IPS DF 4.7 (cell line): ENCODE measurements around the gene SOBP.
"Not testable (repeated sequence)": the region's sequence is repeated elsewhere in the genome, so short reads cannot be mapped to it uniquely, and the experiment has no call there.

Experiments
- DNase-seq: peaks from one replicate; pipeline ENCODE4 v3.0.0-alpha.2; 2013; ENCODE audit warnings: low spot score; ENCODE audit errors: extremely low read depth

SOBP gene

GRCh38 chr6:107488174-107488874 is 1.6 kb upstream of the SOBP start:
- no peak for DNase-seq

GRCh38 chr6:107488875-107489635 is 862 bp upstream of the SOBP start:
- no peak for DNase-seq

GRCh38 chr6:107490566-107491137 is 735 bp downstream of the SOBP start:
- DNase-seq, result no peak

GRCh38 chr6:107491138-107491609 is 1.3 kb downstream of the SOBP start:
- DNase-seq, result no peak

- no peak for DNase-seq
Measured at GRCh38 chr6:107491760-107492660, 2.1 kb downstream of the SOBP start.

- no peak for DNase-seq
Measured at GRCh38 chr6:107493158-107494057, 3.5 kb downstream of the SOBP start.

- DNase-seq, result no peak
Measured at GRCh38 chr6:107495196-107495643, 5.3 kb downstream of the SOBP start.

GRCh38 chr6:107495971-107496370 is 6.1 kb downstream of the SOBP start:
- no peak for DNase-seq

GRCh38 chr6:107496892-107497684 is 7.2 kb downstream of the SOBP start:
- no peak for DNase-seq

GRCh38 chr6:107504270-107505026 is 14.5 kb downstream of the SOBP start:
- no peak for DNase-seq

- no peak for DNase-seq
Measured at GRCh38 chr6:107506145-107506544, 16.2 kb downstream of the SOBP start.

- no peak for DNase-seq
Measured at GRCh38 chr6:107509506-107509905, 19.6 kb downstream of the SOBP start.

- no peak for DNase-seq
Measured at GRCh38 chr6:107510108-107510507, 20.2 kb downstream of the SOBP start.

- no peak for DNase-seq
Measured at GRCh38 chr6:107511511-107511993, 21.6 kb downstream of the SOBP start.

GRCh38 chr6:107513214-107513613 is 23.3 kb downstream of the SOBP start:
- no peak for DNase-seq

GRCh38 chr6:107515955-107516354 is 26.0 kb downstream of the SOBP start:
- DNase-seq, result no peak

- DNase-seq, result no peak
Measured at GRCh38 chr6:107517274-107517673, 27.4 kb downstream of the SOBP start.

- DNase-seq, result not testable (repeated sequence)
Measured at GRCh38 chr6:107519224-107519623, 29.3 kb downstream of the SOBP start.

- not testable (repeated sequence) for DNase-seq
Measured at GRCh38 chr6:107520706-107521105, 30.8 kb downstream of the SOBP start.
